ENCODE data around the gene C3orf38.

GRCh38 chr3:88147261-88147660, 2.5 kb upstream of the C3orf38 start:
- TF ChIP-seq CTCF (IDR thresholded peaks at IDR 0.05 in 2 of 3, conservative IDR thresholded peaks at IDR 0.05 in 1 of 3; ENCODE audit: borderline replicate concordance in 1 of 3, insufficient read depth in 1 of 3, low read depth in 2 of 3, low read length in 2 of 3): no peak
- no peak for TF ChIP-seq EZH2phosphoT487 (IDR thresholded peaks at IDR 0.05; ENCODE audit: borderline replicate concordance)
- TF ChIP-seq TCF7L2 (IDR thresholded peaks at IDR 0.05; ENCODE audit: borderline replicate concordance, extremely low read depth, insufficient read depth, insufficient read length): no peak
- no peak for TF ChIP-seq FOSL1 (IDR thresholded peaks at IDR 0.05; ENCODE audit: low read depth)
